ENCODE data around the gene ZNF565.

DNA sequence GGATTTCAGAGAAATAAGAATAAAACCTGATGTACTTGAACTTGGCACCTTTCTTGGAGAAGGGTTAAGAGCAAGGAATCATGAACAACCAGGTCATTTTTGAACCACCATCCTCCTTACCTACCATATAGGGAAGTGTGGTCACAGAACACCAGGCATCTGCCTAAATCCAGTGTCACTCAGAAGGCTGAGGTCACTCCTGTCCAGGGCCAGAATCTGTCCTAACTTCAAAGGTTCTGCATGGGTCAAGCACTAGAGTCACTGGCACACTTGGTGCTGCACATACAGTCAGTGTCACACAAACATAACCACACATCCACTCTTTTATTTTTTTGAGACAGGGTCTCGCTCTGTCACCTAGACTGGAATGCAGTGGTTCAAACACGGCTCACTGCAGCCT, 1.6 kb downstream of the ZNF565 start:
- no peak for TF ChIP-seq CTCF (IDR thresholded peaks at IDR 0.05)
- TF ChIP-seq POLR2A (IDR thresholded peaks at IDR 0.05) = no peak
